Endodermal cell (in vitro differentiated cells): ENCODE results near the gene HSF4. TPM values are rescaled to one million over a fixed set of nuclear protein-coding genes. Genes with fewer than 3 reads are reported as not detected.

Experiments
- DNase-seq: peaks from one replicate; pipeline ENCODE4 v3.0.0-alpha.2; 2017
- H3K27ac ChIP-seq: 2 replicates; pipeline ENCODE4 v1.5.1; 2013; ENCODE audit warnings: mild to moderate bottlenecking, low read depth, low read length, moderate library complexity
- H3K27me3 ChIP-seq: 2 replicates; pipeline ENCODE4 v1.6.1; 2013; ENCODE audit warnings: mild to moderate bottlenecking, low read length, moderate library complexity; ENCODE audit not compliant: insufficient read depth, control insufficient read depth, poor library complexity, severe bottlenecking
- H3K36me3 ChIP-seq: 2 replicates; pipeline ENCODE4 v1.7.0; 2013; ENCODE audit warnings: mild to moderate bottlenecking, low read length, moderate library complexity; ENCODE audit not compliant: control insufficient read depth, insufficient read depth
- H3K4me1 ChIP-seq: one replicate; pipeline ENCODE4 v1.7.0; 2013; ENCODE audit warnings: low read length; ENCODE audit not compliant: control insufficient read depth, insufficient read depth
- H3K4me3 ChIP-seq: 2 replicates; pipeline ENCODE4 v1.5.1; 2013; ENCODE audit warnings: mild to moderate bottlenecking, low read length, moderate library complexity
- H3K9ac ChIP-seq: 2 replicates; pipeline ENCODE4 v1.6.1; 2013; ENCODE audit warnings: mild to moderate bottlenecking, low read length, moderate library complexity; ENCODE audit not compliant: poor library complexity, severe bottlenecking; ENCODE audit errors: extremely low read depth
- H3K9me3 ChIP-seq: 2 replicates; pipeline ENCODE4 v1.6.1; 2013; ENCODE audit warnings: mild to moderate bottlenecking, low read length, moderate library complexity; ENCODE audit not compliant: control insufficient read depth
- H3K27ac Mint-ChIP-seq: 2 replicates; pipeline ENCODE4 v1.8.0; 2020; ENCODE audit warnings: mixed read lengths
- H3K27me3 Mint-ChIP-seq: 2 replicates; pipeline ENCODE4 v1.8.0; 2021; ENCODE audit warnings: mild to moderate bottlenecking, mixed read lengths; ENCODE audit not compliant: insufficient read depth
- H3K36me3 Mint-ChIP-seq: 2 replicates; pipeline ENCODE4 v1.8.0; 2020; ENCODE audit warnings: low read depth, mixed read lengths
- H3K4me1 Mint-ChIP-seq: 2 replicates; pipeline ENCODE4 v1.8.0; 2020; ENCODE audit warnings: mixed read lengths
- H3K4me3 Mint-ChIP-seq: 2 replicates; pipeline ENCODE4 v1.8.0; 2020; ENCODE audit warnings: mild to moderate bottlenecking, moderate library complexity, mixed read lengths
- H3K9me3 Mint-ChIP-seq: 2 replicates; pipeline ENCODE4 v1.8.0; 2020; ENCODE audit warnings: mild to moderate bottlenecking, mixed read lengths
- CTCF ChIP-seq: fragments of 200-600 bp; sonication (generic); conservative IDR thresholded peaks from 2 replicates; pipeline ENCODE4 v1.5.0; 2021; ENCODE audit warnings: antibody characterized with exemption, mild to moderate bottlenecking
- WGBS, 2 experiments: methylation state at CpG; one replicate each; pipeline versions ENCODE4 v1.1.5 to v1.1.7; 2013; ENCODE audit warnings: missing lambda C conversion rate in 2 of 2, mixed read lengths in 1 of 2; ENCODE audit not compliant: insufficient coverage in 1 of 2, insufficient read length in 1 of 2; 5-methylcytosine and 5-hydroxymethylcytosine counted together
- total RNA-seq, 2 donors: library from RNA; stranded (reverse); fragmentation: NEBNext Ultra II Directional in 1 of 2; extraction: Animal tissue kit (Norgen Biotek cat#: 25700) in 1 of 2; gene quantifications; 2 replicates in 1 of 2; 3 replicates in 1 of 2; pipeline ENCODE4 v1.2.1, GENCODE V29; 2021

Gene HSF4
- total RNA-seq, 2 donors from 2014 or later, result 2.0 to 6.8 TPM

- H3K36me3 Mint-ChIP-seq, result peaks cover 70% of the 10 kb centered on the region
Observed at GRCh38 chr16:67137605-67138004, 26.9 kb upstream of the HSF4 start.

GRCh38 chr16:67141391-67141790 lies 23.2 kb upstream of the HSF4 start:
- Histone ChIP-seq H3K27me3 (no peaks in the 10 kb centered on the region), H3K9ac (no peak overlapping the region), H3K4me1 (no peaks in the 10 kb centered on the region), H3K27ac (no peak overlapping the region), H3K36me3 (peaks cover 78% of the 10 kb centered on the region), H3K9me3 (no peaks in the 10 kb centered on the region), H3K4me3 (no peak overlapping the region)
- Mint-ChIP-seq H3K27me3 (no peaks in the 10 kb centered on the region), H3K9me3 (no peaks in the 10 kb centered on the region), H3K36me3 (peaks cover 72% of the 10 kb centered on the region), H3K27ac (no peak overlapping the region), H3K4me3 (no peak overlapping the region), H3K4me1 (no peaks in the 10 kb centered on the region)
- no peak for TF ChIP-seq CTCF
- DNase-seq, result no peak
- WGBS, 2 experiments, result 92 to 94% methylated on average over 10 to 13 of the region's 13 CpGs

More at GRCh38 chr16:67137605-67138004, 26.9 kb upstream of the HSF4 start:
- no peak for TF ChIP-seq CTCF
- no peak overlapping the region for H3K27ac Mint-ChIP-seq
- Histone ChIP-seq H3K27ac (no peak overlapping the region), H3K4me1 (no peaks in the 10 kb centered on the region), H3K4me3 (no peak overlapping the region), H3K9ac (no peak overlapping the region), H3K9me3 (no peaks in the 10 kb centered on the region), H3K27me3 (no peaks in the 10 kb centered on the region), H3K36me3 (peaks cover 71% of the 10 kb centered on the region)
- no peaks in the 10 kb centered on the region for H3K4me1 Mint-ChIP-seq
- H3K27me3 Mint-ChIP-seq, result no peaks in the 10 kb centered on the region
- DNase-seq, result no peak
- no peak overlapping the region for H3K4me3 Mint-ChIP-seq
- no peaks in the 10 kb centered on the region for H3K9me3 Mint-ChIP-seq
- WGBS, 2 experiments, result 93% methylated on average over 2 to 3 of the region's 3 CpGs

GRCh38 chr16:67142342-67142741 lies 22.2 kb upstream of the HSF4 start:
- H3K4me3 Mint-ChIP-seq, result no peak overlapping the region
- WGBS, 2 experiments, result 95 to 100% methylated on average over 1 to 9 of the region's 9 CpGs
- H3K27ac ChIP-seq, result no peak overlapping the region

More at GRCh38 chr16:67142342-67142741, 22.2 kb upstream of the HSF4 start:
- H3K9me3 Mint-ChIP-seq, result no peaks in the 10 kb centered on the region
- no peaks in the 10 kb centered on the region for H3K27me3 ChIP-seq
- H3K27me3 Mint-ChIP-seq, result no peaks in the 10 kb centered on the region
- no peaks in the 10 kb centered on the region for H3K4me1 ChIP-seq
- no peak for DNase-seq
- no peak overlapping the region for H3K9ac ChIP-seq
- H3K4me3 ChIP-seq, result no peak overlapping the region
- TF ChIP-seq CTCF, result no peak
- H3K4me1 Mint-ChIP-seq, result no peaks in the 10 kb centered on the region
- H3K9me3 ChIP-seq, result no peaks in the 10 kb centered on the region
- H3K27ac Mint-ChIP-seq, result no peak overlapping the region
- H3K36me3 ChIP-seq, result peaks cover 70% of the 10 kb centered on the region
- peaks cover 71% of the 10 kb centered on the region for H3K36me3 Mint-ChIP-seq
